Transverse colon (tissue), 4 donors: ENCODE measurements around the gene STAT2.

Experiments used
- EP300 ChIP-seq: sonication (generic); formaldehyde crosslinking; IDR thresholded peaks from one replicate; pipeline ENCODE4 v1.6.1; 2017; ENCODE audit warnings: antibody characterized with exemption, low read depth
- POLR2A ChIP-seq: fragments of 450-650 bp; IDR thresholded peaks from one replicate; pipeline ENCODE4 v1.6.1; 2016; ENCODE audit warnings: antibody characterized with exemption, mild to moderate bottlenecking, moderate library complexity
- POLR2AphosphoS5 ChIP-seq, 3 donors: sonication (generic); formaldehyde crosslinking; IDR thresholded peaks; one replicate each; pipeline ENCODE4 v1.6.1; 2016; ENCODE audit warnings: antibody characterized with exemption in 3 of 3
- TF ChIP-seq, protein P1 (sequence below), 5 experiments: fragments of 200-600 bp in 3 of 5; fragments of 450-650 bp in 2 of 5; sonication (generic) in 3 of 5; IDR thresholded peaks; 1 replicate in 2 of 5; 2 replicates in 3 of 5; pipeline ENCODE4 v1.5.1; 2016 to 2017; ENCODE audit warnings: antibody characterized with exemption in 5 of 5, inconsistent platforms in 3 of 5, mild to moderate bottlenecking in 2 of 5, moderate library complexity in 1 of 5

DNA sequence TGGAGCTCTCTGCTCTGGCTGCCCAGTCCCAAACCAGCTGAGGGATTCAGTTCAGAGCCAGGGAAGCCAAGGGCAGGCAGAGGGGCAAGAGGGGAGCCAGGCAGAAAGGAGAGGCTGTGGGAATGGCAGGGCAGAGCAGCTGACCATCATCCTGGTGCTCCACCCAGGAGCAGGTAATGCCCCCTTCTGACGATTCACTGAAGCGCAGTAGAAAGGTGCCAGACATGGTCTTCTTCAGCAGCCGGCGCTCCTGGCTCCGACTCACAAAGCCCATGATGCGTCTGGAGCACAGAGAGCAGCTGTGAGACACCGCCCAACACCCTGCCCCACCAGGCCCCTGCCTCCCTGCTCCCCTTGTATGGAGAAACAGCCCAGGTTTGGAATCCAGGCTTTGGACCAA, 13.2 kb downstream of the STAT2 start:
- TF ChIP-seq, protein P1, sequence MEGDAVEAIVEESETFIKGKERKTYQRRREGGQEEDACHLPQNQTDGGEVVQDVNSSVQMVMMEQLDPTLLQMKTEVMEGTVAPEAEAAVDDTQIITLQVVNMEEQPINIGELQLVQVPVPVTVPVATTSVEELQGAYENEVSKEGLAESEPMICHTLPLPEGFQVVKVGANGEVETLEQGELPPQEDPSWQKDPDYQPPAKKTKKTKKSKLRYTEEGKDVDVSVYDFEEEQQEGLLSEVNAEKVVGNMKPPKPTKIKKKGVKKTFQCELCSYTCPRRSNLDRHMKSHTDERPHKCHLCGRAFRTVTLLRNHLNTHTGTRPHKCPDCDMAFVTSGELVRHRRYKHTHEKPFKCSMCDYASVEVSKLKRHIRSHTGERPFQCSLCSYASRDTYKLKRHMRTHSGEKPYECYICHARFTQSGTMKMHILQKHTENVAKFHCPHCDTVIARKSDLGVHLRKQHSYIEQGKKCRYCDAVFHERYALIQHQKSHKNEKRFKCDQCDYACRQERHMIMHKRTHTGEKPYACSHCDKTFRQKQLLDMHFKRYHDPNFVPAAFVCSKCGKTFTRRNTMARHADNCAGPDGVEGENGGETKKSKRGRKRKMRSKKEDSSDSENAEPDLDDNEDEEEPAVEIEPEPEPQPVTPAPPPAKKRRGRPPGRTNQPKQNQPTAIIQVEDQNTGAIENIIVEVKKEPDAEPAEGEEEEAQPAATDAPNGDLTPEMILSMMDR (IDR thresholded peaks at IDR 0.05), result no peak
- TF ChIP-seq EP300 (no peak), POLR2A (no peak), POLR2AphosphoS5 (IDR thresholded peaks at IDR 0.05) (no peak)
